SU-DHL-6 (cell line): ENCODE results near the gene ZMIZ1.

Experiments used
- CTCF ChIP-seq: fragments of 200-600 bp; sonication (generic); IDR thresholded peaks from one replicate; pipeline ENCODE4 v1.5.1; 2017; ENCODE audit warnings: antibody characterized with exemption, mild to moderate bottlenecking, low read length, moderate library complexity; ENCODE audit not compliant: insufficient read depth, poor library complexity, severe bottlenecking
- EZH2phosphoT487 ChIP-seq: fragments of 200-600 bp; sonication (generic), shearing (Covaris generic); conservative IDR thresholded peaks from 2 replicates; pipeline ENCODE4 v1.6.1; 2018; ENCODE audit warnings: mild to moderate bottlenecking, antibody characterized with exemption, low read length, moderate library complexity, mixed read lengths

- TF ChIP-seq CTCF (no peak), EZH2phosphoT487 (no peak)
Observed at GRCh38 chr10:79112881-79113431, 44.2 kb downstream of the ZMIZ1 start.
